ENCODE data around the gene TNNT1.

DNA sequence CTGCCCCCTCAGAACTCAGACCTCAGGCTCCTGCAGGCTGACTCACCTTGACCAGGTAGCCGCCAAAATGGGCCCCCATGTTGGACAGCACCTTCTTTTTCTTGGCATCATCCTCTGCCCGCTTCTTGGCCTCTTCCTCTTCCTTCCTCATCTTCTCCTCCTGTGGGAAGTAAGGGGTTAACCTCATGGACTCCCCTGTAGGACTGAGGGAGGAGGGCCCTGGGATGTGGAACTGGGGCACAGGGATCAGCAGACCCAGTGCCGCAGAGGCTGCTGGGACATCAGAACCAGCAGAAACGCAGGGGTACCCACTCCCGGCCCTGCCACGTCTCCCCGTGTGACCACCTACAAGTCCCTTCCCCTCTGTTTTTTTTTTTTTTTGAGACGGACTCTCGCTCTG is 11.1 kb downstream of the TNNT1 start:
- TF ChIP-seq CSDC2 (CRISPR knock-in tag; IDR thresholded peaks at IDR 0.05) (no peak), ZFP3 (CRISPR knock-in tag; IDR thresholded peaks at IDR 0.05) (no peak)

All from SK-N-SH treated with all-trans-retinoic acid at 6 μM for 48 hours (cell line).